ENCODE data around the gene YY1. TPM values are rescaled to one million over a fixed set of nuclear protein-coding genes. Genes with fewer than 3 reads are reported as not detected.

The YY1 gene
- total RNA-seq, 1 donor from 2014 or later: 43.0 TPM

DNA sequence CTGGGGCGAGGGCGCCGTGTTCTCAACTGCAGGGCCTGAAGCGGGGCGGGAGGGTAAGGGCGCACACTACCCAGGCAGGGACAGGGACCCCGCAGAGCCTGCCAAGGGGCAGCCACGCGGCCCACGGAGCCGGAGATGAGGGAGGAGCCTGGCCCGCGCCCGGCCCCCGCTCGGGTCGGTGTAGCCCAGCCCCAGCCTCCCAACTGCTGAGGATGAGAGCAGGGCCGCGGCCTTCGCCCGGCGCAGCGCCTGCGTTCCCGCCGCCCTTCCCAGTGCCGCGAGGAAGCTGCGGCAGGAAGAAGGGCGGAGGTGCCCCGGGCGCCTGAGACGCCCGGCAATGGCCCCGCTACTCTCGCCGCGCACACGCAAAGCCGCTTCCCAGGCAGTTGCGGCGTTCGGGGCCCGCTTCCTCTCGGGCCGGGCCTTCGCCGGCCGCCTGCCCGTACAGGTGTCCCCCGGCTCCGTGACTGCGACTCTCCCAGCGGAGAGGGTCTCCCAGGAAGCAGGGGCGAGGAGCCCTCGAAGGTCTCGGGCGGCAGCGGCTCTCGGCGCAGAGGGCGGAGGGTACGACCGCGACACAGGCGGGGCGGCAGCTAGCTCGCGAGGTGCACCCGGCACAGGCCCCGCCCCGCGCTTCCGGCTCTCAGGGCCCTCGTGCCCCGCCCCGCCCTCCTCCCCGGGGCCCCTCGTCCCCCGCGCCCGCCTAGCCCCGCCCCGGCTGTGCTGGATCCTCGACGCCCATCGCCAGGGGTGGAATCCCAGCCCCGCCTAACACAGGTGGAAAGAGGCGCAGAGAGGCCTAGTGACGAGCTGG lies 24.8 kb upstream of the YY1 start:
- Histone ChIP-seq H3K36me3 (no peaks in the 10 kb centered on the region), H3K4me1 (peaks cover 18% of the 10 kb centered on the region), H3K27ac (peak overlapping the region; percentile 92), H3K27me3 (no peaks in the 10 kb centered on the region), H3K9me3 (no peaks in the 10 kb centered on the region), H3K4me3 (peak overlapping the region; percentile 72 to 85)
- intact Hi-C loops (cut with DNase I): no loop called here
- no peak for DNase-seq (ENCODE audit: extremely low spot score in 2 of 2)
- TF ChIP-seq POLR2A (IDR thresholded peaks at IDR 0.05) (peak in 1 of 2 donors; percentile 75), POLR2AphosphoS5 (IDR thresholded peaks at IDR 0.05; ENCODE audit: insufficient read depth in 1 of 2, low read depth in 1 of 2) (peak in 1 of 2 donors; percentile 88)
- TF ChIP-seq, protein P1, sequence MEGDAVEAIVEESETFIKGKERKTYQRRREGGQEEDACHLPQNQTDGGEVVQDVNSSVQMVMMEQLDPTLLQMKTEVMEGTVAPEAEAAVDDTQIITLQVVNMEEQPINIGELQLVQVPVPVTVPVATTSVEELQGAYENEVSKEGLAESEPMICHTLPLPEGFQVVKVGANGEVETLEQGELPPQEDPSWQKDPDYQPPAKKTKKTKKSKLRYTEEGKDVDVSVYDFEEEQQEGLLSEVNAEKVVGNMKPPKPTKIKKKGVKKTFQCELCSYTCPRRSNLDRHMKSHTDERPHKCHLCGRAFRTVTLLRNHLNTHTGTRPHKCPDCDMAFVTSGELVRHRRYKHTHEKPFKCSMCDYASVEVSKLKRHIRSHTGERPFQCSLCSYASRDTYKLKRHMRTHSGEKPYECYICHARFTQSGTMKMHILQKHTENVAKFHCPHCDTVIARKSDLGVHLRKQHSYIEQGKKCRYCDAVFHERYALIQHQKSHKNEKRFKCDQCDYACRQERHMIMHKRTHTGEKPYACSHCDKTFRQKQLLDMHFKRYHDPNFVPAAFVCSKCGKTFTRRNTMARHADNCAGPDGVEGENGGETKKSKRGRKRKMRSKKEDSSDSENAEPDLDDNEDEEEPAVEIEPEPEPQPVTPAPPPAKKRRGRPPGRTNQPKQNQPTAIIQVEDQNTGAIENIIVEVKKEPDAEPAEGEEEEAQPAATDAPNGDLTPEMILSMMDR (IDR thresholded peaks at IDR 0.05): no peak

GRCh38 chr14:100214770-100215083 lies 24.2 kb upstream of the YY1 start:
- peak overlapping the region; percentile 72 to 85 for H3K4me3 ChIP-seq
- H3K36me3 ChIP-seq: no peaks in the 10 kb centered on the region
- no peaks in the 10 kb centered on the region for H3K9me3 ChIP-seq
- DNase-seq (ENCODE audit: extremely low spot score in 2 of 2): no peak
- H3K4me1 ChIP-seq: peaks cover 18% of the 10 kb centered on the region
- intact Hi-C loops (cut with DNase I): no loop called here
- peak overlapping the region; percentile 92 for H3K27ac ChIP-seq
- H3K27me3 ChIP-seq: no peaks in the 10 kb centered on the region
- TF ChIP-seq POLR2AphosphoS5 (IDR thresholded peaks at IDR 0.05; ENCODE audit: insufficient read depth in 1 of 2, low read depth in 1 of 2) (no peak), POLR2A (IDR thresholded peaks at IDR 0.05) (no peak)
- TF ChIP-seq, protein P1 (IDR thresholded peaks at IDR 0.05): no peak

DNA sequence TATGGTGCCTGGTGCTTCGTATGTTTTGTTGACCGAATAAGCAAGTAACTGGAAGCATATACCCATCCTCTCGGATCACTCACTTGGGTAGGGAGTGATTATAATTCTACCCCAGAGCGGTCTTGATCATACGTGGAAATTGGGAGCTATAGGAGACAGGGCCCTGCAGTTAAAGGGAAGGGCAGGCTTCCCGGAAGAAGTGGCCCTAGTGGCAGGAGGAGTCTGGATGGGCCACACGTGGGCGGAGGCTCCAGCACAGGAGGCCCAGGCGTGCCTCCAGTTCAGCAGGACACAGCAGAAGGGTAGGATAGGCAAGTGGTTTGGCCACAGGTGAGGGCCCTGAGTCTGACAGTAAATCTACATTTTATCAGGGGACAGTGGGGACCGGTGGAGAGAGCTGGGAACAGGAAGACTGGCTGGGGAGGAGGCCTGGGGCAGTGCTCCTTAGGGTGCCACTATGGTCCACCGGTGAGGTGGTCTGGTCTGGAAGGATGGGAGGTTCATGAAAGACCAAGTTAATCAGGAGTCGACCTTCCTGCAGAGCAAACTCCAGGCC lies 23.5 kb upstream of the YY1 start:
- Histone ChIP-seq H3K4me1 (peaks cover 18% of the 10 kb centered on the region), H3K27me3 (no peaks in the 10 kb centered on the region), H3K4me3 (no peak overlapping the region), H3K9me3 (no peaks in the 10 kb centered on the region), H3K27ac (peak overlapping the region; percentile 92), H3K36me3 (no peaks in the 10 kb centered on the region)
- TF ChIP-seq POLR2AphosphoS5 (IDR thresholded peaks at IDR 0.05; ENCODE audit: insufficient read depth in 1 of 2, low read depth in 1 of 2) (no peak), POLR2A (IDR thresholded peaks at IDR 0.05) (no peak)
- TF ChIP-seq, protein P1 (IDR thresholded peaks at IDR 0.05): no peak
- no peak for DNase-seq (ENCODE audit: extremely low spot score in 2 of 2)
- intact Hi-C loops (cut with DNase I): no loop called here

- Histone ChIP-seq H3K27me3 (no peaks in the 10 kb centered on the region), H3K27ac (no peak overlapping the region), H3K36me3 (no peaks in the 10 kb centered on the region), H3K9me3 (no peaks in the 10 kb centered on the region), H3K4me1 (peaks cover 32% of the 10 kb centered on the region), H3K4me3 (no peak overlapping the region)
- no peak for TF ChIP-seq POLR2A (IDR thresholded peaks at IDR 0.05)
- TF ChIP-seq, protein P1 (IDR thresholded peaks at IDR 0.05): no peak
- no peak for TF ChIP-seq POLR2AphosphoS5 (IDR thresholded peaks at IDR 0.05; ENCODE audit: insufficient read depth in 1 of 2, low read depth in 1 of 2)
- intact Hi-C loops (cut with DNase I): no loop called here
- DNase-seq (ENCODE audit: extremely low spot score in 2 of 2): no peak
These were observed 19.7 kb upstream of the YY1 start for GRCh38 chr14:100219126-100219785.

Measured in vagina (tissue), 2 donors.